Loucy (cell line): ENCODE results near the gene FAP.

Experiments
- H2AFZ ChIP-seq: fragments of 200-600 bp; sonication (generic); 2 replicates; pipeline ENCODE4 v1.6.0; 2016; ENCODE audit warnings: antibody characterized with exemption, mild to moderate bottlenecking, low read length, moderate library complexity
- H3F3A ChIP-seq: fragments of 200-600 bp; 2 replicates; pipeline ENCODE4 v1.6.0; 2016; ENCODE audit warnings: antibody characterized with exemption, low read depth, mild to moderate bottlenecking
- H3K27me3 ChIP-seq: fragments of 200-600 bp; sonication (generic); 2 replicates; pipeline ENCODE4 v1.6.1; 2014; ENCODE audit warnings: low read length, mild to moderate bottlenecking; ENCODE audit not compliant: insufficient read depth, poor library complexity, severe bottlenecking
- H3K36me3 ChIP-seq: fragments of 200-600 bp; sonication (generic); 2 replicates; pipeline ENCODE4 v1.6.1; 2016; ENCODE audit warnings: low read length; ENCODE audit not compliant: insufficient read depth
- H3K4me1 ChIP-seq: fragments of 200-600 bp; sonication (generic); 2 replicates; pipeline ENCODE4 v1.5.1; 2014; ENCODE audit warnings: low read length, mild to moderate bottlenecking; ENCODE audit not compliant: insufficient read depth, poor library complexity, severe bottlenecking
- H3K4me2 ChIP-seq: fragments of 200-600 bp; sonication (generic); 2 replicates; pipeline ENCODE4 v1.6.0; 2014; ENCODE audit warnings: antibody characterized with exemption, low read length, low read depth, mild to moderate bottlenecking; ENCODE audit not compliant: poor library complexity, severe bottlenecking
- H3K4me3 ChIP-seq: fragments of 200-600 bp; sonication (generic); 2 replicates; pipeline ENCODE4 v1.5.1; 2014; ENCODE audit warnings: low read length, mild to moderate bottlenecking, mixed read lengths; ENCODE audit not compliant: poor library complexity, severe bottlenecking
- H3K79me2 ChIP-seq: fragments of 200-600 bp; sonication (generic); 2 replicates; pipeline ENCODE4 v1.6.1; 2014; ENCODE audit warnings: low read length; ENCODE audit not compliant: insufficient read depth
- H3K9ac ChIP-seq: fragments of 200-600 bp; sonication (generic); 2 replicates; pipeline ENCODE4 v1.6.0; 2014; ENCODE audit warnings: mild to moderate bottlenecking, low read depth, low read length, moderate library complexity; ENCODE audit not compliant: poor library complexity, severe bottlenecking
- H3K9me2 ChIP-seq: fragments of 200-600 bp; sonication (generic); replicated peaks from 2 replicates; pipeline ENCODE4 v1.6.1; 2016; ENCODE audit warnings: low read depth, low read length, mixed read lengths
- H3K9me3 ChIP-seq: fragments of 200-600 bp; sonication (generic); 2 replicates; pipeline ENCODE4 v1.6.1; 2014; ENCODE audit warnings: mild to moderate bottlenecking, antibody characterized with exemption, low read length, low read depth; ENCODE audit not compliant: insufficient read depth
- H4K20me1 ChIP-seq: fragments of 200-600 bp; sonication (generic); 2 replicates; pipeline ENCODE4 v1.6.0; 2014; ENCODE audit warnings: antibody characterized with exemption, low read length, mild to moderate bottlenecking; ENCODE audit not compliant: insufficient read depth, poor library complexity, severe bottlenecking
- CTCF ChIP-seq: fragments of 200-600 bp; sonication (generic); conservative IDR thresholded peaks from 2 replicates; pipeline ENCODE4 v1.5.1; 2014; ENCODE audit warnings: mild to moderate bottlenecking, antibody characterized with exemption, low read length
- EZH2phosphoT487 ChIP-seq: fragments of 200-600 bp; IDR thresholded peaks from 2 replicates; pipeline ENCODE4 v1.6.1; 2018; ENCODE audit warnings: antibody characterized with exemption, mild to moderate bottlenecking, moderate library complexity, borderline replicate concordance

FAP gene

GRCh38 chr2:162258686-162259085 lies 15.4 kb upstream of the FAP start:
- H3K9me3 ChIP-seq = no peaks in the 10 kb centered on the region
- H3K79me2 ChIP-seq = no peaks in the 10 kb centered on the region
- no peaks in the 10 kb centered on the region for H3K27me3 ChIP-seq
- peaks cover 20% of the 10 kb centered on the region for H3K4me1 ChIP-seq
- H3K9ac ChIP-seq = no peak overlapping the region
- H3F3A ChIP-seq = peaks cover 4% of the 10 kb centered on the region
- TF ChIP-seq CTCF (no peak), EZH2phosphoT487 (no peak)
- no peak overlapping the region for H3K4me3 ChIP-seq
- H4K20me1 ChIP-seq = no peaks in the 10 kb centered on the region
- H3K36me3 ChIP-seq = no peaks in the 10 kb centered on the region
- no peak overlapping the region for H2AFZ ChIP-seq
- no peaks in the 10 kb centered on the region for H3K9me2 ChIP-seq
- H3K4me2 ChIP-seq = no peak overlapping the region

GRCh38 chr2:162258169-162258568 lies 14.9 kb upstream of the FAP start:
- Histone ChIP-seq H3K4me3 (no peak overlapping the region), H3K4me2 (no peak overlapping the region), H3K36me3 (no peaks in the 10 kb centered on the region)

DNA sequence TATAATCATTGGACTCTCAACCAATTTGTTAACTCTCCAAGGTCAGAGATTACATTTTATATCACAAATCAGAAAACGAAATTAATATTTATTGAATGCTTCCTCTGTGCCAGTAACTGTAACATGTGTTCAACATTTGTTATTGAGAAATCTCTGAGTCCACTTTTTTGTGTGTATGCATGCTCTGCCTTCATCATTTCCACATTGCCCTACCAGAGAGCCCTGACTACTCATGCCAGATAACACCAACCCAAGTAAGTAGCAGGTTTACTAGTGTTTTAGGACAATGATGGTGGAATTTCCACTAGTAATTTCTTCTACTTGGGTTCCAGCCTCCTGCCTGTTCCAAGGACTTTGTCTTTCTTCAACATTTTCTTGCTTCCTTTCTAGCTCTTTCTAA lies 14.2 kb upstream of the FAP start:
- no peaks in the 10 kb centered on the region for H3K27me3 ChIP-seq
- peaks cover 4% of the 10 kb centered on the region for H3F3A ChIP-seq
- no peaks in the 10 kb centered on the region for H3K36me3 ChIP-seq
- H3K9me3 ChIP-seq = no peaks in the 10 kb centered on the region
- H3K9ac ChIP-seq = no peak overlapping the region
- TF ChIP-seq EZH2phosphoT487 (no peak), CTCF (no peak)
- H4K20me1 ChIP-seq = no peaks in the 10 kb centered on the region
- H3K79me2 ChIP-seq = no peaks in the 10 kb centered on the region
- peaks cover 20% of the 10 kb centered on the region for H3K4me1 ChIP-seq
- no peak overlapping the region for H3K4me2 ChIP-seq
- no peaks in the 10 kb centered on the region for H3K9me2 ChIP-seq
- H2AFZ ChIP-seq = peak overlapping the region; percentile 45; the same call in 1 of the 2 replicates
- no peak overlapping the region for H3K4me3 ChIP-seq

More at GRCh38 chr2:162258169-162258568, 14.9 kb upstream of the FAP start:
- H3K4me1 ChIP-seq = peaks cover 20% of the 10 kb centered on the region
- no peak overlapping the region; the same call in 1 of the 2 replicates for H2AFZ ChIP-seq
- no peaks in the 10 kb centered on the region for H3K9me3 ChIP-seq
- H3K79me2 ChIP-seq = no peaks in the 10 kb centered on the region
- H3F3A ChIP-seq = peaks cover 4% of the 10 kb centered on the region
- no peaks in the 10 kb centered on the region for H4K20me1 ChIP-seq
- H3K9me2 ChIP-seq = no peaks in the 10 kb centered on the region
- no peak for TF ChIP-seq EZH2phosphoT487
- no peak for TF ChIP-seq CTCF
- H3K27me3 ChIP-seq = no peaks in the 10 kb centered on the region
- H3K9ac ChIP-seq = no peak overlapping the region
